AG04450 (cell line): ENCODE results near the gene MRPL51. TPM values are rescaled to one million over a fixed set of nuclear protein-coding genes. Genes with fewer than 3 reads are reported as not detected.

Source experiments
- CTCF ChIA-PET: fragments of 300-600, 350-600 bp; formaldehyde crosslinking; extraction: SDS; loops from one replicate; lab custom pipeline; 2022; ENCODE audit warnings: antibody characterized with exemption, inconsistent platforms; lab: Charles Lee
- POLR2A ChIA-PET: fragments of 350-600 bp; formaldehyde crosslinking; extraction: SDS; loops from one replicate; lab custom pipeline; 2021; ENCODE audit warnings: antibody characterized with exemption, inconsistent platforms; lab: Yijun Ruan, JAX
- DNase-seq: peaks from one replicate; pipeline ENCODE4 v3.0.0-alpha.2; 2011; ENCODE audit warnings: low read depth, low spot score
- H3K27ac ChIP-seq: one replicate; pipeline ENCODE4 v1.5.1; 2012; ENCODE audit warnings: low read depth, low read length, control low read depth
- H3K27me3 ChIP-seq: one replicate; pipeline ENCODE4 v1.6.0; 2012; ENCODE audit warnings: low read length; ENCODE audit not compliant: control insufficient read depth, insufficient read depth
- H3K4me3 ChIP-seq: 2 replicates; pipeline ENCODE4 v1.5.1; 2011; ENCODE audit warnings: mild to moderate bottlenecking, low read depth, low read length, control low read depth
- H3K9me3 ChIP-seq: 2 replicates; pipeline ENCODE4 v1.5.1; 2012; ENCODE audit warnings: low read length; ENCODE audit not compliant: control insufficient read depth, insufficient read depth
- CTCF ChIP-seq: IDR thresholded peaks from 2 replicates; pipeline ENCODE4 v1.5.1; 2011; ENCODE audit warnings: low read depth, low read length, control low read depth, inconsistent platforms
- polyA plus RNA-seq: library from polyadenylated mRNA; depleted of rRNA; stranded (reverse); fragments of >200 nt; gene quantifications from 2 replicates; pipeline ENCODE4 v1.2.3, GENCODE V29; 2011

MRPL51 gene
- polyA plus RNA-seq, 1 experiment = 165 TPM

DNA sequence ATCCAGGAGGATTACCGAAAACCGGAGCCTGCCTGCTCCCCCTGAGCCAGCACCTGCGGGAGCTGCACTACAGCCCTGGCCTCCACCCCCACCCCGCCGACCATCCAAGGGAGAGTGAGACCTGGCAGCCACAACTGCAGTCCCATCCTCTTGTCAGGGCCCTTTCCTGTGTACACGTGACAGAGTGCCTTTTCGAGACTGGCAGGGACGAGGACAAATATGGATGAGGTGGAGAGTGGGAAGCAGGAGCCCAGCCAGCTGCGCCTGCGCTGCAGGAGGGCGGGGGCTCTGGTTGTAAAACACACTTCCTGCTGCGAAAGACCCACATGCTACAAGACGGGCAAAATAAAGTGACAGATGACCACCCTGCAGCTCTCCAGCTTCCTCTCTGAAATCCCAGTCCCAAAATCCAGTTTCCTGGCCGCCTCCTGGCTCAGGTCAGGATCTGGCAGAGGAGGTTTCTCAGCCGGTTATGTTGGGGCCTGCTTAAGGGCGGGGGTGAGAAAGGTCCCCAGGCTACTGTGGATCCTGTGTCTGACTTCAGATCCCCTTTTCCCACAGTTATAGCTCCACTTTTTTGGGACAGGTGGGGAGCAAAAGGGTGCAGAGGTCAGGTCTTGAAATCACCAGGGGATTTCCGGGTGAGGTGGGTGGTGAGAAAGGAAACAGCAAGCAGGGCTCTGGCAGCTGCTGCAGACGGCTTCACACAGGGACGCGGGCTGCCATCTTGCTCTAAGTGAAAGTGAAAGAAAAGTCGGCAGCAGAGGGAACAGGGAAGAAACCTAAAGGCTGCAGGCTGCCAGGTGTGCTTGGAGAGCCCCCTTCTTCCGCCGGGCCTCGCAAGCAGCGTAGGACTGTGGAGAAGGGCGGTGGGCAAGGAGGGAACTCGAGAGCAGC lies 41.5 kb downstream of the MRPL51 start, which contains the start of gene TAPBPL:
Gene TAPBPL, plus strand, starts transcription at position 695 of the 897 bp plus-strand sequence. CDS start 207 bp downstream, outside the sequence.
- Histone ChIP-seq H3K4me3 (peak within 1 kb of the TSS; percentile 73), H3K9me3 (no peaks in the 10 kb centered on the region; the same call in 1 of the 2 replicates), H3K27ac (peak within 1 kb of the TSS; percentile 93), H3K27me3 (no peaks in the 10 kb centered on the region)
- DNase-seq = no peak
- ChIA-PET POLR2A (interaction anchor here (0.6 to 3.1 kb wide), 8 partner anchors 9 to 115 kb away, joined by 3 to 28 read pairs (median 5); partner anchors contain the start of genes GAPDH and VAMP1), CTCF (interaction anchor here (1.1 to 5.1 kb wide), 3 partner anchors 14 to 117 kb away, joined by 3 to 41 read pairs (median 5); no protein-coding TSS in a partner anchor)
- no peak for TF ChIP-seq CTCF

- Histone ChIP-seq H3K27ac (peak overlapping the region; percentile 93), H3K27me3 (no peaks in the 10 kb centered on the region), H3K4me3 (peak overlapping the region; percentile 73), H3K9me3 (no peaks in the 10 kb centered on the region; the same call in 1 of the 2 replicates)
- TF ChIP-seq CTCF = no peak
- CTCF ChIA-PET = interaction anchor here (0.5 to 5.1 kb wide), 4 partner anchors 9 to 254 kb away, joined by 3 to 41 read pairs (median 7); no protein-coding TSS in a partner anchor
- POLR2A ChIA-PET = interaction anchor here (0.5 to 3.1 kb wide), 9 partner anchors 10 to 114 kb away, joined by 3 to 28 read pairs (median 5); partner anchors contain the start of genes GAPDH and VAMP1
- DNase-seq = no peak
Measured at GRCh38 chr12:6450869-6451347, 42.2 kb downstream of the MRPL51 start.

- no peaks in the 10 kb centered on the region for H3K27me3 ChIP-seq
- POLR2A ChIA-PET = interaction anchor here (0.5 to 3.1 kb wide), 7 partner anchors 9 to 84 kb away, joined by 3 to 28 read pairs (median 3); partner anchors contain the start of genes GAPDH and VAMP1
- CTCF ChIA-PET = interaction anchor here (0.5 to 5.1 kb wide), 4 partner anchors 8 to 254 kb away, joined by 3 to 41 read pairs (median 6); no protein-coding TSS in a partner anchor
- H3K27ac ChIP-seq = peak overlapping the region; percentile 93
- TF ChIP-seq CTCF = no peak
- DNase-seq = no peak
- peak overlapping the region; percentile 73 for H3K4me3 ChIP-seq
- no peaks in the 10 kb centered on the region; the same call in 1 of the 2 replicates for H3K9me3 ChIP-seq
Measured at GRCh38 chr12:6450091-6450868, 42.8 kb downstream of the MRPL51 start.

DNA sequence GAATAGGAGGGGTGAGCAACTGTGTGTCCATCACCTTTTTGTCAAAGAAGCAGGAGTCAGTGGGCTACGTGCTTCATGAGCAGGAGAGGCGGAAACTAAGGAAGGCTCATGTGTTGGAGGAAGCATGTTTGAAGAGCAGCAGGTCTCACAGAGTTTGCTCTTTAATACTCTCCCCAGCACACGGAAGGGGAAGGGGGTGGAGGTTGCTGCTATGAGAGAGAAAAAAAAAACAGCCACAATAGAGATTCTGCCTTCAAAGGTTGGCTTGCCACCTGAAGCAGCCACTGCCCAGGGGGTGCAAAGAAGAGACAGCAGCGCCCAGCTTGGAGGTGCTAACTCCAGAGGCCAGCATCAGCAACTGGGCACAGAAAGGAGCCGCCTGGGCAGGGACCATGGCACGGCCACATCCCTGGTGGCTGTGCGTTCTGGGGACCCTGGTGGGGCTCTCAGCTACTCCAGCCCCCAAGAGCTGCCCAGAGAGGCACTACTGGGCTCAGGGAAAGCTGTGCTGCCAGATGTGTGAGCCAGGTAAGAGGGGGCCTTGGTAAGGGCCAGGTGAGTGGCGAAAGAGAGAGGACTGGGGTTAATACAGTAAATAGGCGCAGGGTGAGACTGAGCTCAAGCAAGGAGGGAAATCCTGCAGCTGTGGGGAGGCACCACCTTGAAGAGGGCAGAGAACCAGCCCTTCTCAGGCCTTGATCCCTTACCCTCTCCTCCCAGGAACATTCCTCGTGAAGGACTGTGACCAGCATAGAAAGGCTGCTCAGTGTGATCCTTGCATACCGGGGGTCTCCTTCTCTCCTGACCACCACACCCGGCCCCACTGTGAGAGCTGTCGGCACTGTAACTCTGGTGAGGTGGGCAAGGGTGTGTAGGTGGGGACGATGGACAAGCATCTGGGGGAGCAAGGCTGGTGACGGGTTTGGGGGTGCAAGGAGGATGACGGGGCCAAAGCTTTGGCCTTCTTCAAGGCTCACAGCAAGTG lies 48.1 kb downstream of the MRPL51 start, which contains the start of gene CD27:
Gene CD27, plus strand, starts transcription at position 252 of the 985 bp plus-strand sequence. Its CDS starts 141 bp downstream, at position 393.
- ChIA-PET POLR2A (no interaction called here), CTCF (no interaction called here)
- DNase-seq = no peak
- no peak for TF ChIP-seq CTCF
- H3K27me3 ChIP-seq = no peaks in the 10 kb centered on the region
- H3K9me3 ChIP-seq = no peaks in the 10 kb centered on the region; the same call in 1 of the 2 replicates
- H3K27ac ChIP-seq = no peak within 1 kb of the TSS
- H3K4me3 ChIP-seq = no peak within 1 kb of the TSS
